ENCODE measurements around the gene CD300LG.
"Not testable (repeated sequence)": the region's sequence is repeated elsewhere in the genome, so short reads cannot be mapped to it uniquely, and the experiment has no call there.

Gene CD300LG

GRCh38 chr17:43846963-43847371 is at the start of gene CD300LG:
CD300LG (plus strand) TSS chr17:43847176; CDS start chr17:43847217, 41 bp downstream.
- Mint-ChIP-seq H3K4me1 (peaks cover 29% of the 10 kb centered on the region), H3K27me3 (ENCODE audit: low read depth) (peaks cover 13% of the 10 kb centered on the region), H3K9me3 (no peaks in the 10 kb centered on the region), H3K27ac (peak within 1 kb of the TSS; percentile 55 to 84 (median 56)), H3K36me3 (ENCODE audit: low read depth) (no peaks in the 10 kb centered on the region), H3K4me3 (peak within 1 kb of the TSS in 1 of 3 experiments; percentile 23)
- TF ChIP-seq CTCF (IDR thresholded peaks at IDR 0.05; ENCODE audit: unreplicated experiment in 3 of 3): no peak

GRCh38 chr17:43798024-43798423 is 49.0 kb upstream of the CD300LG start:
- H3K27ac Mint-ChIP-seq; H3K4me3 Mint-ChIP-seq; H3K27me3 Mint-ChIP-seq (ENCODE audit: low read depth); H3K4me1 Mint-ChIP-seq: not testable (repeated sequence)
- peaks cover 16% of the 10 kb centered on the region for H3K9me3 Mint-ChIP-seq
- H3K36me3 Mint-ChIP-seq (ENCODE audit: low read depth): peaks cover 10% of the 10 kb centered on the region

- Mint-ChIP-seq H3K9me3 (peaks cover 12% of the 10 kb centered on the region), H3K36me3 (ENCODE audit: low read depth) (peaks cover 13% of the 10 kb centered on the region), H3K4me3 (no peak overlapping the region), H3K4me1 (peaks cover 12% of the 10 kb centered on the region), H3K27me3 (ENCODE audit: low read depth) (peaks cover 7% of the 10 kb centered on the region), H3K27ac (no peak overlapping the region)
- no peak for TF ChIP-seq CTCF (IDR thresholded peaks at IDR 0.05; ENCODE audit: unreplicated experiment in 3 of 3)
These were observed 47.9 kb upstream of the CD300LG start for GRCh38 chr17:43799047-43799446.

GRCh38 chr17:43800736-43801135 is 46.2 kb upstream of the CD300LG start:
- peaks cover 6% of the 10 kb centered on the region for H3K27me3 Mint-ChIP-seq (ENCODE audit: low read depth)
- H3K27ac Mint-ChIP-seq: no peak overlapping the region
- H3K4me3 Mint-ChIP-seq: no peak overlapping the region
- peaks cover 16% of the 10 kb centered on the region for H3K4me1 Mint-ChIP-seq
- peaks cover 5% of the 10 kb centered on the region for H3K9me3 Mint-ChIP-seq
- TF ChIP-seq CTCF (IDR thresholded peaks at IDR 0.05; ENCODE audit: unreplicated experiment in 3 of 3): no peak
- H3K36me3 Mint-ChIP-seq (ENCODE audit: low read depth): peaks cover 27% of the 10 kb centered on the region

- Mint-ChIP-seq H3K4me3 (no peak overlapping the region), H3K36me3 (ENCODE audit: low read depth) (peaks cover 31% of the 10 kb centered on the region), H3K27me3 (ENCODE audit: low read depth) (no peaks in the 10 kb centered on the region)
These were observed 45.1 kb upstream of the CD300LG start for GRCh38 chr17:43801844-43802243.

GRCh38 chr17:43803758-43804157 is 43.2 kb upstream of the CD300LG start:
- peaks cover 37% of the 10 kb centered on the region for H3K36me3 Mint-ChIP-seq (ENCODE audit: low read depth)
- TF ChIP-seq CTCF (IDR thresholded peaks at IDR 0.05; ENCODE audit: unreplicated experiment in 3 of 3): no peak
- peak overlapping the region in 2 of 3 experiments; percentile 22 to 29 for H3K27ac Mint-ChIP-seq
- H3K9me3 Mint-ChIP-seq: no peaks in the 10 kb centered on the region
- peak overlapping the region in 1 of 3 experiments; percentile 42 for H3K4me3 Mint-ChIP-seq
- H3K27me3 Mint-ChIP-seq (ENCODE audit: low read depth): no peaks in the 10 kb centered on the region
- peaks cover 21% of the 10 kb centered on the region for H3K4me1 Mint-ChIP-seq

More at GRCh38 chr17:43801844-43802243, 45.1 kb upstream of the CD300LG start:
- Mint-ChIP-seq H3K27ac (no peak overlapping the region), H3K9me3 (peaks cover 4% of the 10 kb centered on the region), H3K4me1 (peaks cover 16% of the 10 kb centered on the region)
- no peak for TF ChIP-seq CTCF (IDR thresholded peaks at IDR 0.05; ENCODE audit: unreplicated experiment in 3 of 3)
